ENCODE measurements around the gene LTBP2. TPM values are rescaled to one million over a fixed set of nuclear protein-coding genes. Genes with fewer than 3 reads are reported as not detected.

The LTBP2 gene
- total and polyA plus RNA-seq, 2 of the 8 experiments (the other 6 are each of a cell fraction or from before 2014, with no cell fraction given), result 0.48 to 0.89 TPM

DNA sequence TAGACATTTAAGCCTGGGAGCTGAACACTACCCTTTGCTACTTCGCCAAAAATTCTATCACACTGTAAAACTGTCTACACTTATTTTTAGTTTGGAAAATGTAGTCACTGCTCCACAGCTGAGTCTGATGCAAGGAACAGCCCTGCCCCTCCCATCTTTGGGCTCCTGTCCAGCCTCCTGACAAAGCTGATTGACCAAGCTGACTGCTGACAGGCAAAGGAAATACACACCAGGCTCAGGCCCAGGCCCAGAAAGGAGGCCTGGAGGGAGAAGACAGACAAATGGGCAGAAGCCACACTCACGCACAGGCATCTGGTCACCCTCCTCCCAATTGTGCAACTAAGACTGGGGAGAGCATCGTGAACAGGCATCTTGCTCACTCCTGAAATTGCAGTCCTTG lies 63.2 kb downstream of the LTBP2 start (continued):
- TF ChIP-seq E2F6 (IDR thresholded peaks at IDR 0.05) (no peak), RAD21 (IDR thresholded peaks at IDR 0.05 in 1 of 2, conservative IDR thresholded peaks at IDR 0.05 in 1 of 2; ENCODE audit: low read depth in 2 of 2, low read length in 2 of 2) (no peak), GTF2F1 (IDR thresholded peaks at IDR 0.05; ENCODE audit: borderline replicate concordance, low read depth, low read length) (no peak)

All from H1 (cell line).